Activated CD4-positive, alpha-beta T cell treated with anti-CD3 and anti-CD28 coated beads, Interleukin-2, amount 50 U/mL, for 1 hour (primary cell): Measurements from ENCODE around the gene CCDC157.

Source experiments
- DNase-seq: peaks from one replicate; pipeline ENCODE4 v3.0.0-alpha.2; 2020

CCDC157 gene

DNA sequence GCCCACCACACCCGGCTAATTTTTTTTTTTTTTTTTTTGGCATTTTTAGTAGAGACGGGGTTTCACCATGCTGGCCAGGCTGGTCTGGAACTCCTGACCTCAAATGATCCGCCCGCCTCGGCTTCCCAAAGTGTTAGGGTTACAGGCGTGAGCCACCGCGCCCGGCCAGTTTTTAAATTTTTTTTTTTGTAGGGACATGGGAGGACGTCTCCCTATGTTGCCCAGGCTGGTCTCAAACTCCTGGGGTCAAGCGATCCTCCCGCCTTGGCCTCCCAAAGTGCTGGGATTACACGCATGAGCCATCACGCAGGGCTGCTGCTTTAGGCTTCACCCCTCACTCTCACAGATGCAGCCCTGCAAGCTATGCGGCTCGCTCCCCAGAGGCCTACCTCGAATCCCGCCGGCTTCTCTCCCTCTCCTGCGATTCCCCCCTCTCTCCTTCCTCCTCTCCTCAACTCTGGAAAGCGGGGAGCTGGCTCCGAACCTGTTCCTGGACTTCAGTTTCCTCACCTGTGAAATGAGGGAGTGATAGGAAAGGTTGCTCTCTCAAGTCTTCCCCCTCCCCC, 926 bp downstream of the CCDC157 start:
- DNase-seq: no peak

DNA sequence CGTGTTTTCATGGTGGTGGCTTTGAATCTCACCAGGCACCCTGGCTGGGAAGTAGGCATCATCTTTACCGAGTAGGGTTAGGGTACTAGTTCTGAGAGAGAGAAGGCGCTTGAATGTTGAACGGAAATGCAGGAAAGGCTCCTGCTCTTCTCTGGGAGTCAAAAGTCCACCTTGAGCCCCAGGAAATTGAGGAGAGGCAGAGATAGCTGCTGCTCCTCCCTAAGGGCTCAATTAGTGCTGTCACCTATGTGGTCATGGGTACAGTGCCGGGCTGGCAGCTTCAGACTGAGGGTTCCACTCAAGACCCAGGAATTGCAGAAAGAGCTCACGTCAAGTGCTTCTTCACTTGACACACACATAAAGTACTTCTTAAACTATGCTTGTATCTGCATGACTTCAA, 1.7 kb downstream of the CCDC157 start:
- no peak for DNase-seq

DNA sequence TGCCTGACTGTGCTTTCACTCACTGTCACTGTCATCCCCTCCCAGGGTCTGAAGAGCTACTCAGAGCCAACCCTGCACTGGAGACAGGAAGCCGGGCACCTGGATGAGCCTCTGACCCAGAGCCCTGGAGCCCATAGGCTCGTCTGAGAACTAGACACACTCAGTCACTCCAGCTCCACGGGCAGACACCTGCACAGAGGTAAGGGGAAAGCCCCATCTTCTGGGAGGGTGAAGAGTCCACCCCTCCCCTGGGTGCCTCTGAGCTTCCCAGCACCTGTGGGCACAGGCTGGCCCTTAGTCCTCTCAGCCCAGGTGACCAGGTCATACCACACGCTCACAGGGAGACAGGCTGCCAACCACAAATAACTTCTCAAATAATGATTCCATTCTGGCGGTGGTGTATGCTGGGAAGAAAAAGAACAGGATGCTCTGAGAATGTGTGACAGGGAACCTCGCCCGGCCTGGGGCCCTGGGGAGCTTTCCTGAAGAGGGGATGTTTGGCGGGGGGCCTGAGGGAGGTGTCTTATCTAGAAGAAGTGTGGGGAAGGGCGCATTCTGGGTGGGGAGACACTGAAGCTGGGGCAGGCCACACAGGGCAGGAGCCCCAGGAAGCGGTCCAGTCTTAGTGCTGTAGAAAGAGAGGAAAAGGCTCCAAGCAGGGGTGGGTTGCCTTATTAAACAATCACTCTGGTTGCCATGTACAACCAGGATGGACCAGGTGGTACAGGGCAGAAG, 5.3 kb downstream of the CCDC157 start:
- DNase-seq: no peak

DNA sequence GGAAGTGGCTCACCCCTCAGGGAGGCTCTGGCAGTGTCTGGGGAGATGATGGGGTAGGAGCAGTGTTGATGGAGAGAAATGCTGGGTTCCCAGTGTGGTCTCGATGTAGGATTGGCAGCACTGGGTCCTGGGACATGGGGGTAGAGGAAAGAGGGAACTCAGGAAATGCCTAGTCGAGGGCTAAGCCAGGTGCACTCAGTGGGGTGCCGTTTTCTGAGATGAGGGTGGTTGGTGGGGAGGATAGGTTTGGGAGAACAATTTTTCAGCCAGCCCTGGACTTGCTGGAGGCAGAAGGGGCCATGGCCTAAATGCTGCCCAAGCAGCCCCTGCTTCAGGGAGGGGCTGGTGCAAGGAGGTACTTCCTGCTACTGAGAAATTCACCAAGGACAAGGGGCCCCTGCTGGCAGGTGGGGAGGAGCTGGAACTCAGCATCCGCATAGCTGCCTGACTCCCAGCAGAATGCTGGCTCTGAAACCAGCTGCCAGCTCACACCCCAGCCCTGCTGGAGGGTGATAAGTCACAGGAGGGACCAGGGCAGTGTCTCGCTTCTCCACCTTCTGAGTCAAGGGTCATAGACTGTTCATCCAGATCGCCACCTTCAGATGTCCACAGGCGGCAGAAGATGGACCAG, 6.0 kb downstream of the CCDC157 start:
- no peak for DNase-seq

DNA sequence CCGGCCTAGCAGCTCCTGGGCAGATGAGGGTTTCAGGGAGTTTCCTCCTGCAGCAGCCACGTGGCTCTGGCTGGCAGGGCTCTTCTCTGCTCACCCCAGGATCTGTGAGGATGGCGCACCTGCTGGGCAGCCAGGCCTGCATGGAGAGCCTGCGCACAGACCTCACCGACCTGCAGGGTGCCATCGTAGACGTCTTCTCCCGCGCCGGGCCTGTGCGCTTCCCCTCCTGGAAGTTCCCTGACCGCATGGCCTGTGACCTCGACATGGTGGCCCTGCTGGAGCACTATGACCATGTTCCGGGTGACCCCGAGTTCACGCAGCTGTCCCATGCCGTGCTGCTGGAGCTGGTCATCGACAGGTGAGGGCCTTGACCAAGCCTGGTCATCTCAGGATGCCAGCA, 9.1 kb downstream of the CCDC157 start:
- DNase-seq: no peak

DNA sequence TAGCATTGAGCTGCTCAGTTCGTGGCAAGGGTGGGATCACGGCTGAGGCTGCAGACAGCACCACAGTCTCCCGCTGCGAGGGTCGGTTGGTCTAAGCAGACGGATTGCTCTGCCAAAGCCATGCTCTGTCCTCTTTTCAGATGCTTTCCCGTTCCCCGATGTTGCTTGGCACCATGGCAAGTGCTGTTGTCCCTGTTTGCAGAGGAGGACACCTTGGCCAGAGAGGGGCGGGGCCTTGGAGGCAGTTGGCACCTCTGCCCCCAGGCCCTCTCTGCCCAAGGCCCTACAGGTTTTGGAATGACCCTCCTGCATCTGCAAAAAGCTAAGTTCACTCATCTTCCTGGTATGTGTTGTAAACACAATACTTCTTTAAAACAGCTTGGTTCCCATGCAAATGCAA, 11.6 kb downstream of the CCDC157 start:
- DNase-seq: no peak

DNA sequence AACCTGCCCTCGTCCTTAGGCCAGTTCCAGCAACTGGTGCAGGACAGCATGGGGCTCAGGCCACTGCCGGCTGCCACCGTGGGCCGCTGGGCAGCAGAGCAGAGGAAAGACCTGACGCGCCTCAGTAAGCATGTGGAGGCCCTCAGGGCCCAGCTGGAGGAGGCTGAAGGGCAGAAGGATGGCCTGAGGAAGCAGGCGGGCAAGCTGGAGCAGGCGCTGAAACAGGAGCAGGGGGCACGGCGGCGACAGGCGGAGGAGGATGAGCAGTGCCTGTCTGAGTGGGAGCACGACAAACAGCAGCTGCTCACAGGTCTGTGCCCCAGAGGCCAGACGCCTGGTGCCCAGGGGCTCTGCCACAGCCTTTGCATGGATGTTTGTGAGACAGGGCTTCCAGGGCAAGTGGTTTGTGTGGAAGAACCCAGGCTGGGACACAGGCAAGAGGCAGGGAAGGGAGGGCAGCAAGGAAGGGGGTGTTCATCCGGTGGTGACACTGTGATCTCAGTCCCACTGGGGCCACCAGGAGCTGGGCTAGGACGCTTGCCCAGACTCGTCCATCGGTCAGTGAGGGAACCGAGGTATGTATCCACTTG, 13.9 kb downstream of the CCDC157 start:
- no peak for DNase-seq

DNA sequence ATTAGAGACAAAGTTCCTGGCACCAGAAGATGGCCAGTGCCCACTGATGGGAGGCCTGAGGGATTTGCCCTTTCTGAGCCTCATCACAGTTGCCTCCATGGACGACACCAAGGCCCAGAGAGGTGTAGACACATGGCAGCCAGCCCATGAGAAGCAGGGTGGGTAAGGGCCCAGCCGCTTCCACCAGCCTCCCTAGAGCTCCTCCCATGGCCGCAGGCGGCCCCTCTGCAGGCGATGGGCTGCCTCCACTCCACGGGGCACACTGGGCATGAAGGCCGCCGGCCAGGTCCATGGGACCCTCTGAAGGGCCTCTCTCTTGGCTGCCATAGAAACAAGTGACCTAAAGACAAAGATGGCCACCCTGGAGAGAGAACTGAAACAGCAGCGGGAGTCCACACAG, 14.5 kb downstream of the CCDC157 start:
- DNase-seq: no peak

DNA sequence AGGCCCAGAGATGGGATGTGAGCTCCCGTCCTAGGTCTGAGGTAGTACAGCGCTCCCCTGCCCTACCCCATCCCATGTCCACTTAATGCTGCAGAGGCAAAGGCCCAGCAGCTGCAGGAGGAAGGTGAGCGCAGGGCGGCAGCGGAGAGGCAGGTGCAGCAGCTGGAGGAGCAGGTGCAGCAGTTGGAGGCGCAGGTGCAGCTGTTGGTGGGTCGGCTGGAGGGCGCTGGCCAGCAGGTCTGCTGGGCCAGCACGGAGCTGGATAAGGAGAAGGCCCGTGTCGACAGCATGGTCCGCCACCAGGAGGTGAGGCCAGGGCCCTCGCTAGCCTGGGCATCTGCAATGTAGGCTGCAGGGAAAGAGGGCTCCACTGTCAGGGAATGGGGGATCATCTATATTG, 15.2 kb downstream of the CCDC157 start:
- no peak for DNase-seq

DNA sequence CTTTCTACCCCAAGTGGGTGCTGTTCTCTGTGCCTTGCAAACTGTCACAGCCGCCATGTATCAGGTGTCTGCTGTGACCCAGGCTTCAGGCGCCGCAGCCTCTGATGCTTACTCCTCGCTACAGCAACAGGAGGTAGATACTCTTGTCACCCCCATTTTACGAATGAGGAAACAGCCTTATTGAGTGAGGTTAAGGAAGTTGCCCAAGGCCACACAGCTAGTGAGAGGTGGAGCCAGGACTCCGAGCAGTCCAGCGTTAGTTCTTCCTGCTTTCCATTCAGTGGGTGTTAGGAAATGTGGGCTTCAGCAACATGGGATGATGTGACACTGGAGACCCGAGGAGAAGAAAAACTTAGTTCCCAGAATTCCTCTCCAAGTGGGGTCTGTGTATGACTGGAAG, 16.1 kb downstream of the CCDC157 start:
- no peak for DNase-seq

DNA sequence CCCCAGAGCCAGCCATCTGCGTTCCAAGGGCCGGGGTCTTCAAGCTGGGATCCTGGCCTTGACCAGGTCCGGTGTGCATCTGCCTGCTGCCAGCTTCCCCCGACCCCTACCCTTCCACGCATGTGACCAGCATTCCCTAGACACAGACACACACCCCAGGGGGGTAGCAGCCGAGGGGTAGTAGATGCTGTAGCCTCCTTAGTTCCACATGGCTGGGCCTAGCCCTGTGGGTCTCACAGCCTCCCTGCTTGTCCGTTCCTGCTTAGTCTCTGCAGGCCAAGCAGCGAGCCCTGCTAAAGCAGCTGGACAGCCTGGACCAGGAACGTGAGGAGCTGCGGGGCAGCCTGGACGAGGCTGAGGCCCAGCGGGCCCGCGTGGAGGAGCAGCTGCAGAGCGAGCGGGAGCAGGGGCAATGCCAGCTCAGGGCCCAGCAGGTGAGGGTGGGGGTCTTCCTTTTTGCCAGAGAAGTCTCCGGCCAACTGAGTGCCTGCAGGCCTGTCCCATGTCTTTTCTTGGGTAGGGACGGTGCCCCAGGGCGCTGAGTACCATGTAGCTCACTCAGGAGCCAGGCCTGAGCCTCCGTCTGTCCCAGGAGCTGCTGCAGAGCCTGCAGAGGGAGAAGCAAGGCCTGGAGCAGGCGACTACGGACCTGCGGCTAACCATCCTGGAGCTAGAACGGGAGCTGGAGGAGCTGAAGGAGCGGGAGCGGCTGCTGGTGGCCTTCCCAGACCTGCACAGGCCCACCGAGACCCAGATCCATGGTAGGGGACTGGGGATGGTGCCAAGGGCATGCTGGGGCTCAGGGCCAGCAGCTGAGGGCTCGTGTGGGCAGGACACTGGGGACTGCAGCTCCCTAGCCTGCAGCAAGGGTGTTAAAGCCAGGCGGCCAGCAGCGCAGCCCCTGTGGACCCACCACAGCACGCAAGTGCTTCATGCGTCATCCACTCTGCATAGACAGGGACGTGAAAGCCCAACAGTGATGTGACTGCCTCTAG, 16.8 kb downstream of the CCDC157 start:
- no peak for DNase-seq

DNA sequence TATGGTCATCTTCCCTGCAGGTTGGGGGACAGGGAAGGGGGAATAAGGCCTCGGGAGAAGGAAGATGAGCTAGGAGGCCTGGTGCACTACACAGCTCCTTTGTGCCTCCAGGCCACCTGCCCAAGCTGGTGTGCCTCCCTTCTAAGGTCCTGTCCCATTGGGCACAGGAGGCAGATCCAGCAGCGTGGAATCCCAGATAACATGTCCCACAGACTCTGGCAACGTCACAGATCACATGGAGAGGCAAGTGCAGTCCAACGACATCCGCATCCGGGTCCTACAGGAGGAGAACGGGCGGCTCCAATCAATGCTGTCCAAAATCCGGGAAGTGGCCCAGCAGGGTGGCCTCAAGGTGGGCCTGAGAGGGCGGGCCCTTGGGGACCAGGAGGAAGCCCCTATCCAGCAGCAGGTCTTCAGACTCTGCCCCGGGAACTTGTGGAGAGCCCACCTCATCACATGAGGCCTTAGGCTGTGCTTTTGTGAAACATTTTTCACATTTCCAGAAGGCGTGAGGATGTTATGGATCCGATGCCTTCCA, 18.6 kb downstream of the CCDC157 start:
- DNase-seq: no peak

DNA sequence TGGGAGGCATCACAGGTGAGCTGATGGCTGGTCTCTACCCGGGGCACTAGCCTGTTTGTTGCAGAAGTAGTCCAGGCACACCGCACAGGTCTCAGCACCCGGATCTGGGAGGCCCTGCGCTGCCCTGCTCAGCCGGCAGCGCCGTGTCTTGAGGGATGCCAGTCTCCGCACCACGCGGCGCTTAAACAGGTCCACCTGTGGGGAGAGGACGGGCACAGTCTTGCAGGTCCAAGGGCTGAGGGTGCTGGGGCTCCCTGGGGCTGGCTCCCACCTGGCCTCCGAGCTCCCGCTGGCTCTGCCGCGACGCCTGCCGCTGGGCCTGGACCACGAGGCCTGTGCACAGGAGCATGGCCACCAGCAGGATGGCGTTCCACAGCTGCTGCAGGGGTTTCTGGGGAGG, 23.2 kb downstream of the CCDC157 start:
- DNase-seq: no peak

DNA sequence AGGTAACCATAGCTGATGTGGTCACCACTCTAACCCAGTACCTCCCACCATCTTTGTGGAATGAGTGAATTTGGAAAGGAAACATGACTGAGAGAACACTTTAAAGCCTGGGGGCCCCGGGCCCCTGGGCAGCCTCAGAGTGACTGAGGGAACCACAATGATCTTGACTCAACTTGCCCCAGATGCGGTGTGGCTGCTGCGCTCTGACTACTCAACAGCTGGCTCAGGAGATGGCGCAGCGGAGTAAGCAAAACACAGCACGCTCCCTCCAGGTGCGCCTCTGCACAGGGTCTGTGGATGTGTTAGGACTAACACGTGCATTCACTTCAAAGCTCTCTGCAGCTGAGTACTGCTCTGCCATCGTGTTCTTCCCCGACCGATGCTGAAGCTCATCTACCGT, 24.5 kb downstream of the CCDC157 start:
- DNase-seq: no peak

DNA sequence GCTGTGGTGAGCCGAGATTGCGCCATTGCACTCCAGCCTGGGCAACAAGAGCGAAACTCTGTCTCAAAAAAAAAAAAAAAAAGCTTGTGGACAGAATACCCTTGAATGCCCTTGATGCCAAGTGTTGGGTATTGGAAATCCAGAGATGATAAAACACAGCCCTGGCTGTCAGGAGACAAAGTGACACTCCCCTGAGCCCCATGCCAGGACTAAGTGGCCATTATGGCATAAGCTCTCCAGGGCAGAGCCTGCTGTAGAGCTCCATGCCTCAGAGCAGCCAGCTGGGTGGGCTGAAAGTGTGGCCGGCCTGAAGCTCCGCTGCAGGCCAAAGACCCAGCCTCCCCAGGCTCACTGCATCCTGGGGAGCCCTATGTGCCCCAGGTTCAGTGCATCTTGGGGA, 25.5 kb downstream of the CCDC157 start:
- DNase-seq: no peak

DNA sequence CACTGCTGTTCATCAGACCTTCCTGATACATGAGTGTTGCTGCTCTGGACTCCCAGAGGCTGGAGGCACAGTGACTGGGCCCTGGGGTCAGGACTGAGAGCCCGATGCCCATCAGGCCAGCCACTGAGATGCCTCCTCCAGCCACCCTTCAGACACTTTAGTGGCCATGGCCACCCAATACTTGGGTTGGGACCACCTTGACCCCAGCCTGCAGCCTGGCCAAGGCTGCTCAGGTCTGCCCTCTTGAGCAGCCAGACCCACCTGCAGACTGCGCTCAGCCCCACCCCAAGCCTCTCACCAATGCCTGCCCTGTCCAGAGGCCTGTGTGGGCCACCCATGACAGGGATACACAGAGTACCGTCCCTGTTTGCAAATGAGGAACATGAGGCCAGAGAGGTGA, 26.3 kb downstream of the CCDC157 start:
- no peak for DNase-seq

DNA sequence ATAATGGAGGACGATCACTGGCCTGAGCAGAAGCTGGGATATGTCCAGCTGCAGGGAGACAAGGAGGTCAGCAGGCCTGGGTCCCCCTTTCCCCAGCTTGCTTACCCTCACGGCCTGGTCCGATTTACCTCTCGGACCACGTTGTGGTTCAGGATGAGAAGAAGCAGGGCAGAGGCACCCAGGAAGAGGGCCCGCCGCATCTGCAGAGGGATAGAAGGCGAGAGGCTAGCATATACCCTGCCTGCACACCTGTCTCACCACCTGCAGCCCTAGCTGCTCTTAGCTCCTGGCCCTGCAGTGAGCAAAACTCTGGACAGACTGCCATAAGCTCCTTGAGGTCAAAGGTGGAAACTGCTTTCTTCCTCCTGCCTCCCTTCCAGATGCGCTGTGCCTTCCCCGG, 29.1 kb downstream of the CCDC157 start:
- no peak for DNase-seq

DNA sequence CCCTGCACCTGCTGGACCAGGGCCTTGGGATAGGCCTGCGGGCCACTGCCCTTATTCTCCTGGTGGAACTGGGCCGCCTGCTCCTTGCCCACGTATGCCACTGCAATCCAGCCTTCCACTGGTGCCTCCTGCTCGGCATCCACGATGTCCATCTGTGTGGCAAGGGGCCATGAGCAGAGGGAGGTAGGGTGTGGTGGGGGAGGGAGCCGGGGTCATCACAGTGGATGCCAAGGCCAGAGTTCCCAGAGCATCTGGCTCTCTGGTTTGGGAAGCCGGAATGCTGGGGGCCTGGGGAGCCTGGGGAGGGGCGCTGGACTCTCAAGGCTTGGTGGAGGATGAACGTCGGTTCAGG, 29.8 kb downstream of the CCDC157 start:
- no peak for DNase-seq

DNA sequence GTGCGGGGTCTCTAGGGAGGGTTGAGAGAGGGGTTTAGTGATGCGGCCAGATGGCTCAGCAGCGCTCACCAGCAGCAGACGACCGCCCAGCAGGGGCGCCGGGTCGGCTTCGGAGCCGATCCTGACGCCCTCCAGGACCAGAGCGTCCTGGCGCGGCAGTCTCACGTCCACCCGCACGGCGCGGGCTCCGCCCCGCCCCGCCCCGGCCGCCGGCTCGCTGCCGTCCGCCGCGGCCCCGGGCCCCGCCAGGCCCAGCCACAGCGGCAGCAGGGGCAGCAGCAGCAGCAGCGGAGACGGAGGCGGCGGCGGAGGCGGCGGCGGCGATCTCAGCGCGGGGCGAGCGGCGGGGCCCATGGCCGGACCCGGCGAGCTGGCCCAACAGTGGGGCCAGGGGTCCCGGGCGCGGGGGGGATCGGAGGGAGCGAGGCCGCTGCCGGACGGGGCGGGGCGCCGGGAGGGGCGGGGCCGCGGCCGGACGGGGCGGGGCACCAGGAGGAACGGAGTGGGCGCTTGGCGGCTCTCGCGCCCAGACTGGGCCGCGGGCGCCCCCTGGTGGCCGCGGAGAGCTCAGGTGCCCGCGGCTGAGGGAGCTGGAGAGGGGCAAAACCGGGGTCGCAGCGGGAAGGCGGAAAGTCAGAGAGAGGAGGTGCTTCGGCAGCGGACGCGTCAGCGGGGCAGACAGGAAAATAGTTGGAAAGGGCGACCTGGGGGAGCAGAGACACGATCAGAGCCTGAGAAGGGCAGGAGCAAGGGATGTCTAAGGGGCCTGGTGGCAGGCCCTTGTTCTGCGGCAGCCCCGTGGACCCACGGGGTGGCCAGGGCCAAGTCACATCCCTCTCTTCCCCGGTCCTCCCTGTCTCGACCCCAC, 30.4 kb downstream of the CCDC157 start, which contains the start of gene RNF215:
RNF215 (minus strand) TSS at position 452 of the 868 bp plus-strand sequence; CDS start at position 354, 98 bp downstream.
- peak; percentile 71 for DNase-seq

DNA sequence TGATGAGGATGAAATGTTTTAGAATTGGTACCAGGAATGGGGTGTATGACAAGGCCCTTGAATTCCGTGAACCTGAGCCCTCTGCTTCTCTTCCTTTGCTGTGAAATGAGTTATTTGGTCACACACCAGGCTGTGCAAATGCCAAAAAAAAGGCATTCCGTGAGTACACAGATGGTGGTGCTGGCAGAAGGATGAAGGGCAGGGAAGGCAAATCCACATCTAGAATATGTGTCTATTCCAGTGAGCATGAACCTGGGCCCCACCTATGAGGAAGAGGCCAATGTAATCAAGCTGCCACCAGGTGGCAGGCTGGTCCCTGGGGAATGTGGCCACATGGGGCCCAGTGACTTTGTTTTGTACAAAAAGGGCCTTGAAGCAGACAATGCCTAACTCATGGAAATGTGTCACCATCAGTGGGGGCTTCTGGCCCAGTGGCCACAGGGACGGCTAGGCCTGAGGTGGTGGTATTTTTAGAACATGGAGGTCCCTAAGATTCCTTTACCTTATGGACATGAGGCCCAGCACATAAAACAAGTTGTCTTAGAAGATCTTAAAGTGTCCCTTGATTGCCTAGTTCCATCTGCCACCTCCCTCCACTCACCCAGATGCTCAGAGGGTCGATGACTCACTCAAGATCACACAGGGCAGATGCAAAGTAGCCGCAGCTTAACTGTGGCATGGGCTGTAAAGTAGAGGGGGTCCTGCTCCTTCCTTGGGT, 34.3 kb downstream of the CCDC157 start:
- DNase-seq: peak; percentile 80
